ENCODE data around the gene MRPL11.

- TF ChIP-seq CTCF (IDR thresholded peaks at IDR 0.05) (no peak), POLR2A (IDR thresholded peaks at IDR 0.05) (peak; percentile 24 to 64)
Observed at GRCh38 chr11:66466225-66467033, 27.8 kb upstream of the MRPL11 start, which contains the start of gene PELI3.

All from uterus (tissue), 2 donors.